Inflammatory macrophage (primary cell): Measurements from ENCODE around the gene KIF16B.
"Not testable (repeated sequence)": the region's sequence is repeated elsewhere in the genome, so short reads cannot be mapped to it uniquely, and the experiment has no call there.

Source experiments
- DNase-seq, 2 donors: peaks; one replicate each; pipeline ENCODE4 v3.0.0-alpha.2; 2020 to 2022

Gene KIF16B

GRCh38 chr20:16244892-16245291, 328.4 kb downstream of the KIF16B start:
- no peak for DNase-seq

DNA sequence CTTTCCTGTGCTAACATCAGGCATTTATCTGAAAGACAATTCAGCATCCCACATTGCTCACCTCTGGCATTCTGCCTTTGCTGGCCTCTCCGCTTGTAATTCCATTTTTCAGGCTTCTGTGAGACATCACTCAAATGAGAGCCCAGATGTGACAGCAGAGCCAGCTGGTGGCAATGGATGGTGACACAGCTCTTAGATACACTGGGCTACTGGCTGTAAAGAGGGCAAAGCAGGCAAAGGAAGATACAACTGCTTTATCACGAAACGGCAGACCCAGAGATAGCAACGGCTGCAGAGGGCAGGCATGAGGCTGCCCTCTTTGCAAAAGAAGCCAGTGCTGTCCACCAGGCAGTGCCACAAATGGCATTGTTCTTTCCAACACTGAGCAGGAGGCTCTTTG, 329.8 kb downstream of the KIF16B start:
- DNase-seq: no peak

DNA sequence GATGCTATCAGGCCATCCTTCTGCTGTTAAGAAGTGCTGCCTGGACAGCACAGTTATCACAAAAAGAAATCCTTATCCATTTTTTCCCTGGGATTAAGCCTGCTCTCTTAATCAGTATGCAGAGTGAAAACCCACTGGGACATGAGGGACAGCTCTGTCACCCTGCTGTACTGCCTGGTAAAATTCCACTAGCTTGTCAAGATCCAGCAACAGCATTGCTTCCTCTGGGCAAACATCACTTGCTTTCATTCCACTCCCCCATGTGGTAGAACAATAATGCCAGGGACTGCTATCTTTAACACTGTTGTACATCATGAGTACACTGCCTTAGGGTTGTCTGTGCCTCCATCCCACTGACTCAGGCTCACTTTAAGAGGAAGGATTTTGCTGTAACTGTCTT, 331.3 kb downstream of the KIF16B start:
- peak in 1 of 2 donors; percentile 6 for DNase-seq

DNA sequence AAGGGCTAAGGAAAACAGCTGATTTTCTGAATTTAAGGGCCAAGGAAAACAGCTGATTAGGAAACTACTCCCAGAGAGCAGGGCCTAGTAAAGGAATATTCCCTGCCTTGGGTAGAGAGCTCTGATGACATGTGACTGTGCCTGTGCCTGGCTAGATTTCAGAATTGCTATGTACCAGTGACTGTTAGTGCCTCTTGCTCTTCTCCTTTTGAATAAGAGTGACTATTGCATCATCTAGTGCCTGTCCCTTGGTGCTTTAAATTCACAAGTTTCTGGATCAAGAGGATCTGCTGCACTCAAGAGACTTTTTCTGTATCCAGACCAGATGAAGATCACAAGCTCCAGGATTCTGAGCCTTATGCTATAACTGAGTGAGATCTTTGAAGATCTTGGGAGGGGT, 332.9 kb downstream of the KIF16B start:
- DNase-seq: no peak

- DNase-seq: no peak
Measured at GRCh38 chr20:16236589-16237241, 336.5 kb downstream of the KIF16B start.

- DNase-seq: no peak
Measured at GRCh38 chr20:16230402-16230801, 342.8 kb downstream of the KIF16B start.

DNA sequence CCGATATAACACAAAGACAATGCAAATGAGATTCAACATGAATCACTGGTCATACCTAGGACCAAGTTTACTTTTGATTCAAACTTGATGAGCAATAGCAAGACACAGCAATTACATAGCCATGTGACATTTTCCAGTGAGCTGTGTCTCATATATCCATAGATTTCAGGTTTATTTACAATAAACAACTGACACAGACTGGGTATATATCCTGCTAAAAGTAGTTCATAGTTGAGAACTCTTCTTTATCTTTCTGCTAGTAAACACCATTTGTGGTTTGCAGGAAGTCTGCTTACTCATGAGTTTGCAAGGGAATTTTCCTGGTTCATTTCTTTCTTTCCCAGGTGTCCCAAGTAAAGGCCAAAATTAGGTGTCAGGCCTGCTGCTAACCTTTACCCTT, 343.4 kb downstream of the KIF16B start:
- DNase-seq: no peak

DNA sequence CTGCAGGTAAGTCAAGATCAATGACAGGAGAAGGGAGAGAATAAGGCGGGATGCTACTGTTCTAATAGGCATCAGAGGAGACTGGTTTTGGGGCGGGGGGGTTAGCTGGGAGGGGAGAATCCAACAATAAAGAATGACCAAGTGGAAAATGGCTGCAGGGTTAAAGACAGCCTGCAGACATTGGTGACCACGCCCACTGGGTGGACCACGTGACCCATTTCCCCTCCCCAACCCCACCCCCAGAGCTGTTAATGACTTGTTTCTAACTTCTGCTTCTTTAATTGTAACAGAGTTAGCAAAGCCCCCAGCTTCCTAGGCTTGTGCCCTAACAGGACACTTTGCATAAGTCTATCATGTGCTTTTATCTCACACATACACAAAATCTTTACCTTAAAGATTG, 344.5 kb downstream of the KIF16B start:
- DNase-seq: no peak

- DNase-seq: not testable (repeated sequence)
Measured at GRCh38 chr20:16226961-16227360, 346.3 kb downstream of the KIF16B start.

DNA sequence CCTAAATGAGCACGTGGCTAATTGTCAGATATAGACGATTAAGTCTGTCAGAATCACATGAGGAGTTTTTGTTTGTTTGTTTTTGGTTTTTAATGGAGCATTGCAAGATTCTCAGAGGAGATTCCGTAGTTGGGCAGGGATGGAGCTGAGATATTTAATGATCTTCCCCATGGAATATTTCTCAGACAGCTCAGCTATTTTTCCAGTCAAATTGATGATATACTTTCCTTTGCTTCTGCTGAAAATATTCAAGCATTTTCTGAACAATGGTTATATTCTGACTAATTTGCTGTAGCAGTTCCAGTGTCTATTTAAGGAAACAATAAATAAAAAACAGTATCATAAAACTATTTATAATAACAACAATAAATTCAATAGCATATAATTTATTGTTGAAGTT, 348.4 kb downstream of the KIF16B start:
- no peak for DNase-seq

DNA sequence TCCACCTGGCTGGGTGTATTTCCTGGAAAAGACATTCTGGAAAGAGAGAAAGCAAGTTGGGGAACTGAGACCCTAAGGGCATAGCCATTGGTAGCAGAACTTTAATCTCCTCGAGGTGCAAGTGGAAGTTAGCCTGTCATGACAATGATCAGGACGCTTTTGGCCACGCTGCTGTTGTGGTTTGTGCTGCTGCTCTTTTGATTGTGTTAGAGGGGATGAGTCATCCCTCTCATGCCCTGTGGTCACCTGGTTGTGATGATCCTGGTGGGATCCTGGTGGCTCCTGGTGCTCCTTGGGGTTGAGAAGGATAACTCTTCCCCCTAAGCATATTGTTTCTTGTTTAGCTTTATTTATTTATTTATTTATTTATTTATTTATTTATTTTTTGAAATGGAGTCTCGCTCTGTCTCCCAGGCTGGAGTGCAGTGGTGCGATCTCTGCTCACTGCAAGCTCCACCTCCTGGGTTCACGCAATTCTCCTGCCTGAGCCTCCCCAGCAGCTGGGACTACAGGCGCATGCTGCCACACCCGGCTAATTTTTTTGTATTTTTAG, 350.3 kb downstream of the KIF16B start:
- DNase-seq: no peak
